NT2/D1 (cell line): ENCODE measurements around the gene CD274.

Experiments used
- SUZ12 ChIP-seq: IDR thresholded peaks from 2 replicates; pipeline ENCODE4 v1.6.1; 2011; ENCODE audit not compliant: insufficient read length, insufficient read depth; ENCODE audit errors: extremely low read depth
- YY1 ChIP-seq: IDR thresholded peaks from 2 replicates; pipeline ENCODE4 v1.6.1; 2011; ENCODE audit not compliant: insufficient read length, insufficient read depth
- ZNF274 ChIP-seq: IDR thresholded peaks from 2 replicates; pipeline ENCODE4 v1.6.1; 2011; ENCODE audit warnings: mild to moderate bottlenecking, low read depth, low read length

DNA sequence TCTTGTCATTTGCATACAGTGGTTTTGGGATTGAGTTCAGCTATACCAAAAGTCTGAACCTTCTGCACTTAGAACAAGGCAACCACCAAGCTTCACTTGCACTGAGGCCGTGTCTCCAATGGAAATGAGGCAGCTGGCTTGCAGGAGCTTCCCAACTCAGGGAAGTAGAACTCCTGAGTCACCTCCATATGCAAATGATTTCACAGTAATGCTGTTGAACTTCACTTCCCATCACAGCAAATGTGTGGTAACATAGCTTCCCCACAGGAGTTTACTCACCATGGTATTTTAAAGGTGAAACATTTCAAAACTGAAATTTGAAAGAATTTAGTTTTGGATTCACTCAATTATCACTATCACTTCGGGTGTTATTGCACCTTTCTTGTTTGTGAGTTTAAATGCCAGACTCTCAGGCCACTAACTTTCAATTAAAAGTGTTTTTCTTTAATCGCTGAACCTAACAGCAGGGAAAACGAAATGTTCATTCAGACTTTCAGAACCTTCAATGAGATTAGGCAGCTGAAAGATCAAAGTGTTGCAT lies 9.0 kb downstream of the CD274 start:
- TF ChIP-seq ZNF274 (no peak), YY1 (no peak), SUZ12 (no peak)
